HPDE6-E6E7 (cell line): Measurements from ENCODE around the gene COPS3.

ENCODE experiments used
- DNase-seq: peaks from one replicate; pipeline ENCODE4 v3.0.0; 2011; ENCODE audit warnings: missing footprints; ENCODE audit errors: extremely low spot score

The COPS3 gene

DNA sequence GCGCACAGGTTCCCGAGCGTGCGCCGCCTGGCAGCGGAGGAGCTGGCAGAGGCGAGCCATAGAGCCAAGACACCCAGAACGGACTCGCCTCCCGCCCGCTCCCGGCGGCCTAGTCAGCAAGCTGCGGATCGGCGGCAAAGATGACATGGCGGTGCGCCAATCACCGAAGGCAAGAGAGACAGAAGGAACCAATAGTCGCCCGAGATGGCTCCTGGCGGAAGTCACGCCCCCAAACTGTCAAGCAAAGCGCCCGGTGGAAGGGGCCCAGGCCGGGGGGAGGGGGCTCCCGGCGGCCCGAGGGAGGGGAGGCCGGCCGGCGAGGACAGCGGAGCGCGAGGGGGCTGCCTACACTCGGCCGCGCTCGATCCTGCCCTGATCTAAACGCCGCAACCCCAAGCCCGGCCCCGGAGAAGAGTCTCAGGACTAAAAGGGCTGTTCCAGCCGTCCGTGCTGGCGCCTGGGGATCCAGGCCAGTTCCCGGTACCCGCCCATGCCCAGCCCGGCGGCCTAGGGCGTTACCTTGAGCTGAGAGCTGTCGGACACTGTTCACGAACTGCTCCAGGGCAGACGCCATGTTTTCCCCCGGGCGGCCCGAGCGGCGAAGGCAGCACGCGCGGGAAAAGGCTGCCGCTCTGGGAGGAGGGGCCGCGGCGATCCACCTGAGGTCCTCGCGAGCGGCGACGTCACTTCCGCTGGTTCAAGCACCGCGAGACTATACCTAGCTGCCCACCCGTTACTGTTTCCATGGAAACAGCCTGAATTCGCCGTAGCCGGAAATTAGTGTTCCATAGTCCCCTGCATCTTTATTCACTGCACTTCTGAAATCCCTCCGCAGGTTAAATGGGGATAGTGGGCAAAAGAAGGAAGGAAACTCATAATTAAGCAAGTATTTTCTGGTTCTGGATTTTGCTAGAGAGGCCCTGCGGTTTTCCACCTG is at the start of gene COPS3:
COPS3 (minus strand) TSS at position 634 of the 937 bp plus-strand sequence; CDS start at position 574, 60 bp downstream.
- peak; percentile 98 for DNase-seq

DNA sequence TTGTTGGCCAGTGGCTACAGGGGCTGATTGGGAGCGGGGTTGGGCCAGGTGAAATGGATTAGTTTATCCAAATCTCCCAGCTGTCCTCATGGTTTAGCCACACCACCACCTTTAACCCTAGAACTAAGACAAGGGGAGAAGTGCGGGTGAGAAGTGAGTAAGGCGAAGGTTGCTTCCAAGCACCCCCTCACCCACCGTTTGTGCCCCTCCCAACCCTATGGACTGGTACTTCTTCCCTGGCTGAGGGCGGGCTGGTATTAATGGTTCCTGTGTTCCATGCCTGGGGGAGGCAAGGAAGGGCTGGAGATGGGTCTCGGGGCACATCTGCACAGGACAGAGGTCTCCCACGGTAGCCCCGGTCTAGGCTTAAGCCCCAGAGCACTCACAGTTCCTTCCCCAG is 47.2 kb upstream of the COPS3 start:
- DNase-seq: no peak

DNA sequence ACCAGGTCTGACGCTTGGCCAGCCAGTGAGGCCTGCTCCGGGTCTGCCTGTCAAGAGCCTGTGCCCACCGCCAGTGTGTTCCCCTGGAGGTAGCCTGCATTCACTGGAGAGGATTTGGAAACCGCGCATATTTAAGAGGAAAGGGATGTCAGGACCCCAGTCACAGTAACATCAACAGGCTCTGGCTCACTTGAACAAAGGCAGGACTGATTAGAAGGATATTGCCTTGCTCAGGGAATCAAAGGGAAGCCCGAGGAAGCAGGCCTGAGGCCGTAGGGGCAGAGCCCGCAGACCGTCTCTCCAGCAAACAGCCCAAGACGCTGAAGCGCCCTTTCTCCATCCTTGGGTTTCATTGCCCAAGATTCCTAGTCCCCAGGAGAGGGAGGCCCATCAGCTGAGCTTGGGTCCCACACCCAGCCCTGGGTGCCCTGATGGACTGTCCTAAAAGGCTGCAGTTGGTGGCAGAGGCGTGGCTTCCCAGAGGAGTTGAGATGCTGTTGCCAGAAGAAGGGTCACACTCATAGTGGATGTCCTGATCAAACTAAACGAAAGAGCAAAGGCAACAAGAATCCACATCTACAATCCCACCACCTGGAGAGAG is 45.3 kb upstream of the COPS3 start:
- DNase-seq: no peak

DNA sequence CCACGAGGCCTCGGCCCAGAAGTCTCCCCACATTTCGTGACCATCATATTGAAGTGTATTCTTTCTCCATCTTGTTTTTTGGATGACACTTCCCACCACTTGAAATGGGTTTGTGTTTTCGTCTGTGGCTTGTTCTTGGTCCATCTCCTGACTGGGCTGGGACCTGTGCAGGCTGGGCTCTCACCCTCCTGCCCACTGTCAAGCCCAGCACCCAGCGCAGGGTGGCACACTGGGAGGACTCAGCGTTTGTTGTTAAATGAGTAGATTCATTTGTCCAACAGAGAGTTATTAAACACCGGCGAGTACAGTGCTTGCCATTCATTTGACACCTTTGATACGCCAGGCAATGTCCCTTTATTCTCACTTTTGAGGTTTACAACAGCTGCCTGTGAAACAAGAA is 44.8 kb upstream of the COPS3 start:
- DNase-seq: no peak

DNA sequence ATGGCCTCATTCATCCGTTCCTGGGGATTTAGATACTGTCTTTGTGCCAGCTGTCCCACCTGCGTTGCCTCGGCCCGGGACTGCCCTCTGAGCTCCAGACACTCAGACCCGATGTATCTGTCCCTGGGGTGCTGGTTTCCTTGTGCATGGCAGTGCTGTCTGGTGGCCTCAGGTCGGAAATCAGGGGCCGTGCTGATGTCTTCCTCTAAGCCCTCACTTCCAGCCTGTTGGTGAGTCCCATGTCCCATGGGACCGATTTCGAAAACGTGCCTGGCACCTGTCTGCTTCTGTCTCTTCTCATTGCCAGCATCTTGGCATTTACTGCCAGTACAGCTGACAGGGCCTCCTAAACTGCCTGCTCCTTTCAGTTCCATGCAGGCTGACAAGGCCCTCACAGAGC is 44.2 kb upstream of the COPS3 start:
- no peak for DNase-seq

DNA sequence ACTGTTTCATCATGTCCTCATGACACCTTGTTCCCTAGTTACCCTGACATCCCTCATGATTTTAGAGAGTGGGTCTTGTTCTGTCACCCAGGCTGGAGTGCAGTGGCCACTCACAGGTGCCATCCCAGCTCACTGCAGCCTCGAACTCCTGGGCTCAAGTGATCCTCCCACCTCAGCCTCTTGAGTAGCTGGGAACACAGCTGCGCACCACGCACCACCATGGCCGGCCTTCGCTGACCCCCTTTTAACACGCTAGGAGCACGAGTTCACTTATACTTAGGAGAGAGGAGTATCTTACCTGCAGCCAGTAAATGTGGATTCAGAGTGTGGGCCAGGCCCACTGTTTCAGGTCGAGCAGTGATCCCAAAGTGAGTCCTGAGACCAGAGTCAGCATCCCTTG is 43.6 kb upstream of the COPS3 start:
- no peak for DNase-seq

DNA sequence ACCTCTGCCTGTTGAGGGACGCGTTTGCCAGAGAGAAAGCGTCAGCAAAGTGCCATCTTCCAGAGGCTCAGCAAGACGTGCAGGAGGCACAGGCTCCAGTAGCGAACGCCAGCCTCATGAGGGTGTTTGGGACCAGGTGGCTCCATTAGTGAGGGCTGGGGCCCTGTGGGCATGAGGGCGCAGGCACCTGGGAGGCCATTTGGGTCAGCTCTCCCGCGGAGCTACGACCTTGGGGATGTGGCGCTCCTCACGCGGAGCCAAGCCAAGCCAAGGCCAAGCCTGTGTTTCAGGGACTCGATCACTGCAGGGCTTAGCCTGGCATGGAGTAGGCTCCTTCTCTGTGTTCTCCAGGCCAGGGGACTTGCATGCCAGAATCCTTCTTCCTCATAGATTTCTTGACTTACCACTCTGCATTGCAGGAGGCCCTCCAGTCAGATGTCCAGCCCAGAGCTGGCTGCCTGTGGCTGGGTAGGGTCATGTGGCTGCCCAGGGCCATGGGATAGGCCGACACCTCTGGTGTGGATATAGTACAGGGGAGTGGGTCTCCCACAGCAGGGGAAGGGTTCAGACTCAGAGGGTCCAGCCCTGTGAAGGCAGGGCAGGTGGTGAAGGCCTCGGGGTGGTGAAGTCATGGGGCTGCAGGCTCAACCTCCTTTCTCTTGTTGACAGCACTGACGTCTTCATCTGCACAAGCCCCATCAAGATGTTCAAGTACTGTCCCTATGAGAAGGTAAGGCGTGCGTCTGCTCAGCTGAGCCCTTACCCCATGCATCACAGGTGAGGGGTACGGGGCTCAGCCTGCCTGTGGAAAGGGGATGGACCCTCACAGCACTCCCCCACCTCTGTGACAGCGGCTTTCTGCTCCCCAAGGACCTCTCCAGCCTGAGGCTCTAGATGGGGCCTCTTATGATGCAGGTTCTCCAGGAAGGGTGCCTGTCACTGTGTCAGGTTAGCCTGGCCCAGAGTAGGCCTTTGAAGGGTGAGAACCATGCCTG is 41.8 kb upstream of the COPS3 start:
- no peak for DNase-seq

DNA sequence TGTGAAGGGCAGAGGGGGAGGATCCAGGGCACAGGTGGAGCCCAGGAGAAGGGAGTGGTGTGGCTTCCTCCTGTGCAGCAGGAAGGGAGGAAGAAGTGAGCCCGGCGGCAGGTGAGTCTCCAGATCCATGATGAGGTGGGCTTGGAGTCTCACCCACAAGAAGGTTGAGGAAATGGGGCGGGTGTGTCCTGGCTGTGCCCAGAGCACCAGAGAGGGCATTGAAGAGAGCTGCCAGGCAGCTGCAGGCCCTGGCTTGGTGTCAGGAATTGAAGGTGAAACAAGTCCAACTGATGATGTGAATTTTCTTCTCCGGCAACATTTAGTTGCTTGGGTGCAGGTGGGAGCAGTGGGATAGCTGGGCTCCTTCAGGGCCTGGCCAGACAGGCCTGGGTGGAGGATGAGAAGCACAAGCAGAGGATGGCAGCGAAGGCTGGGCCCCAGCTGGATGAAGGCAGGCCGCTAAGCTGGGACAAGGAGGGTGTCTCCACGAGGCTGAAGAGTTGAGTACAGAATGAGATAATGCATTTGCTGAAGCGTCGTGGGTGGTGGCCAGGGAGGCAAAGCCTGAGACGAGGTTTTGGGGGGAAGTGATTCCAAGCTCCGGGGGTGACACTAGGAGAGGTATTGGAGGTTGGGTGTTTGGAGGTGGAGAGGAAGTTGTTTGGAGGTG is 40.4 kb upstream of the COPS3 start:
- DNase-seq: no peak

DNA sequence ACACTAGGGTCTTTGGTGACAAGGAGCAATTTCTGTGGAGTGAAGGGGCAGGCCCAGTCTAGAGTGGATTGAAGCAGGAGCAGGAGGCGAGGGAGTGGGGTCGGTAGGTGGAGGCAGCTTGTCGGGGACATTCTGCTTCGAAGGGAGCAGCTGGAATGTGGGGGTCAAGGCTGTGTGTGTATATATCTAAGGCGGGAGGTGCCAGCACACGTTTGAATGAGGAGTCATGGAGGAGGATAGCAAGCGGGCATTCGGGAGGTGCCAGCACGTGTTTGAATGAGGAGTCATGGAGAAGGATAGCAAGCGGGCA is 39.8 kb upstream of the COPS3 start:
- DNase-seq: no peak

DNA sequence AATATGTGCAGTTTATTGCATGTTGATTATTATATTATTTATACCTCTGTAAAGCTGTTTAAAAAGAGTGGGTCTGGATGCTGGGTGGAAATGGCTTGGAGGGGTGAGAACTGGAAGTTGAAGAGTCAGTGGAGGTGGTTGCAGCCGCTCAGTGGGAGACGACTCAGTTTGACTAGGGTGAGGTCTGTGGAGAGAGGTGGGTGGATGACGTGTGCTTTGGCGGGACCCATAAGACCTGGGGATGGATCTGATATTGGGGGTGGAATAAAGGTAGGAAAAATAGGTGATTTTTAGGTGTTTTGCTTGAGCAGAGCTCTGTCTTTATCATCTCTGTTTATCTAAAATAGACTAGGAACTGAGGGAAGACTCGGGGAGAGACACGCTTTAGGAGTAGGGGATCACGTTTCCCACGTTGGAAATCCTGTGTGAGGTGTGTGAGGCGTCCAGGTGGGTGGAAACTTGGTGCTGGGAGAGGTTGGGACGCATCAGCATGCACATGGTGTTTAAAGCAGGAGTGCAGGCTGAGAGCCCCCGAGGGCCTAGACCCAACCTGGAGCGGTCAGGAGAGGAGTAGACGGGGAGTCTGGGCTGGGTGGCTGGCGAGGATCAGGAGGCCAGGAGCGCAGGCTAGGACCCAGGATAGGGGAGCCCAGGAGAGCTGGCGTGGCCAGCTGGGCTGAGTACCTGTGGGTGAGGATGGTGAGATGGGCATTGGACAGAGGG is 39.3 kb upstream of the COPS3 start:
- DNase-seq: no peak

DNA sequence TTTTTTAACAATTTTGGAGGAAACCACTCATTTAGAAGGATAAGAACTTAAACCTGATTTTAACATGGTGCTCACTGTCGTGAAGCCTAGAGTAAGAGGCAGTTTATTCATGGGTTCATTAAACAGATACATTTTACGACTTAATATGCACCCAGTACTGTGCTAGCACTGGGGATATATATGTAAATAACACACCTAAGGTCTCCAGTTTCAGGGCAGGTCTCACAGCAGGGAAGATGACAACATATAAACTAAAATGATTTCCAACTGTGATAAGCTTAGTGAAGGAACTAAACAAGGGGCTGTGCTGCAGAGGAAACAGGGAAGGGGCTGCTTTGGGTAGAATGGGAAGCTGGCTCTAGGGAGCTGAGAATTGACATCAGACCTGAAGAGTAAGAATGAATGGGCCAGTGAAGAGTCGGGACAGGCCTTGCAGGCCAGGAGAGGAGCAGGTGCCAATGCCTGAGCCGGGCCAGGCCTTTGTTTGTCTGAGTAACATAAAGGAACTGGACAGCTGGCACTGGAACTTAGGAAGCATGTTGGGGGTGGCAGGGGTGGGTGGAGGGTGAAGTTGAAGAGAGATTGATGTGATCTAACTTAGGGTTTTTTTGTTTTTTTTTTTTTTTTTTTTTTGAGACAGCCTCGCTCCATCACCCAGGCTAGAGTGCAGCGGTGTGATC is 34.2 kb upstream of the COPS3 start:
- no peak for DNase-seq

DNA sequence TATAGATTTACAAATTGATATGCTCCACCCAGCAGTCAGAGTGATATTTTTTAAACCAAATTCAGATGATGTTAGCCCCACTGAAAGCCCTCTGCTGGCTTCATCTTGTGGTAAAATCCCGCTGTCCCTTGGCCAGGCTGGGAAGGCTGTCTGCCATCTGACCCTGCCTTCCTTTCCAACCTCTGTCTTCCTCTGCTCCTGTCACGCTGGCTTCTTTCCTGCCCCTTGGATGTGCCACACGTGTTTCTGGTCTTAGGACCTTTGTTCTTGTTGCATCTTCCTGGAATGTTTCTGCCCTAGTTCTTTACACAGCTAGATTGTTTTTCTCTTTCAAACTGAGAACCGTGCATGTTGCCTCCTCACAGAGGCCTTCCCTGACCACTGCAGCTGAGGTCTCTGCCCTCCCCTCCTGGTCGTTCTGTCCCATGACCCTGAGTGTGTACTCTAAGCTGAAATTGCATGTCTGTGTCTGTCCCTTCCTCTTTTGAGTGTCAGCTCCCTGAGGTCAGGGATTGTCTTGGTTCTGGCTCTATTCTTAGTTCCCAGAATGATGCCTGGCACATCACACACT is 33.5 kb upstream of the COPS3 start:
- no peak for DNase-seq

DNA sequence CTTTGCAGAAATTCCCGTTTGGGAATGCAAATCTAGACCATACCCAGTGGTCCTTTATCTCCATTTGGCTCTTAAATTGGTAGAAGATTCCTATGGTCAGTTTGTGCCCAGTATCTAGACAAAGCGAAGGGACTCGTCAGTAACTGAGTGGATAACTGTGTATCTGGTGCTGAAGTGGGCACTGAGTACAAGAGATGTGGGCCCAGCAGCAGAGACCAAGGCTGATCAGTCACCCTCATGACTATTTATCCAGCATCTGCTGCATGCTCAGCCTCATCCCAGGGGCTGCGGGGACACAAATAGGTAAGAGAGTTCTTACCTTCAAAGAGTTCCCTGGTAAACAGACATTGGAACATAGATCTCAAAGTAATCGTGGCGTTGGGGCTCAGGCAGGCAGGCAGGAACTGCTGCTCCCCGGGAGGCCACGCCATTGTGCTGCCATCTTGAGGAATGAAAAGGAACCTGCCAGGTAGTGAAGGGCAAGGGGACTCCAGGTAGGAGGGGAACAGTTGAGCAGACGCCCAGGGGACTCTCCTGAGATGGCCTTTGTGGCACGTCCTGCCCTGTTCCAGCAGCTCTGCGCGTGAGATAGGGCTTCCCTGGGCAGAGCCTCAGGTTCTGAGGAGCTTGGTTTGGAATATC is 32.4 kb upstream of the COPS3 start:
- peak; percentile 88 for DNase-seq

DNA sequence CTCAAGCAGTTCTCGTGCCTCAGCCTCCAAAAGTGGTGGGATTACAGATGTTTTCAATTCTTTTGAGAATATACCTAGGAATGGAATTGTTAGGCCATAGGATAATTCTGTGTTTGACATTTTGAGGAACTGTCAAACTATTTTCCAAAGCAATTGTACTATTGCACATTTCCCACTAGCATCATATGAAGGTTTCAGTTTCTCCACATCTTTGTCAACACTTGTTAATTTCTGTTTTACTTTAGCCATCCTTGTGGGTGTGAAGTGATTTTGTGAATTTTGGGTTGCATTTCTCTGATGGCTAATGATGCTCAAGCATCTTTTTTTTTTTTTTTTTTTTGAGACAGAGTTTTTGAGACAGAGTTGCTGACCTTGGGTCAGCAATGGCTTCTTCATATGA is 28.3 kb upstream of the COPS3 start:
- DNase-seq: no peak

DNA sequence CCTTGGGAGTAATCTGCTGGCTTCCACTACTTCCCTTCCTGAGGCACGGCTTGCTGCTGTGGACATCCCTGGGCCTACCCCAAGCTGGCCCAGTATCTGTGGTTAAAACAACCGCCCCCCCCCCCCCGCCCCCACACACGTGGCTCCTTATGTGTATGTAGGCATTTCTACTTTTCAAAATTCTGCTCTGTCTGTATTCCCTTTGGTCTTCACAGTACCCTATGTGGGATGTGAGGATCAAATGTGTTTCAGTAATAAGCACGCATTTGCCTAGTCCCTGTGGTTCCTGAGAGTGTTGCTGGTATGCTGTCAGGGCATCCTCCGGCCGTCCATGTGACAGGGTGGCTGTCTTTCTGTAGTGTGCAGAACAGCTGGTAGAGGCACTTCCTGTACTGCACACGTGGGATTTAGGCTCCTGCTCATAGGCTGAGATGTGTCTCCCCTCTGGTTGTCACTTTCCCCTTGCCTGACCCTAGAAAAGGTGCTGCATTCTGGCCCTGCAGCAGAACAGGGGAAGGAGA is 24.3 kb upstream of the COPS3 start:
- DNase-seq: no peak

DNA sequence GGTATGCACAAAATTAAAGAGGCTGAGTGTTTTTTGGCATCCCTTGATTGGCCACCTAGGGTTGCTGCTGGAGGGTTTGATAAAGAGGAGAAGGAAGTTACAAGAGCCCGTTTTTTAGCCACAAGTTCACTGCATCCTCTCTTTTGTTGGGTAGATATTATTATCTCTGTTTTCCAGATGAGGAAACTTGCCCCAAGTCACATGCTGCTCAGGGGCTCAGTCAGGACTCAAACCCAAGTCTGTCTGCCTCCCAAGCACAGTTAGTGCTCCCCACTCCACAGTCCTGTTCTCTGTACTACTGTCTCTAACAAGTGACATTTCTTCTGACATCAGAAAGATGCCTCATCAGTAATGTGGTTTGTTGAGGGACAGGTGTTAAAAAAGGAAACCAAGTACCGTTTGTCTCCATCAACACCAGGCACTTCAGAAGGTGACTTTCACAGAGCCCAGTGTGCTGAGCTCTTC is 23.5 kb upstream of the COPS3 start:
- DNase-seq: no peak

DNA sequence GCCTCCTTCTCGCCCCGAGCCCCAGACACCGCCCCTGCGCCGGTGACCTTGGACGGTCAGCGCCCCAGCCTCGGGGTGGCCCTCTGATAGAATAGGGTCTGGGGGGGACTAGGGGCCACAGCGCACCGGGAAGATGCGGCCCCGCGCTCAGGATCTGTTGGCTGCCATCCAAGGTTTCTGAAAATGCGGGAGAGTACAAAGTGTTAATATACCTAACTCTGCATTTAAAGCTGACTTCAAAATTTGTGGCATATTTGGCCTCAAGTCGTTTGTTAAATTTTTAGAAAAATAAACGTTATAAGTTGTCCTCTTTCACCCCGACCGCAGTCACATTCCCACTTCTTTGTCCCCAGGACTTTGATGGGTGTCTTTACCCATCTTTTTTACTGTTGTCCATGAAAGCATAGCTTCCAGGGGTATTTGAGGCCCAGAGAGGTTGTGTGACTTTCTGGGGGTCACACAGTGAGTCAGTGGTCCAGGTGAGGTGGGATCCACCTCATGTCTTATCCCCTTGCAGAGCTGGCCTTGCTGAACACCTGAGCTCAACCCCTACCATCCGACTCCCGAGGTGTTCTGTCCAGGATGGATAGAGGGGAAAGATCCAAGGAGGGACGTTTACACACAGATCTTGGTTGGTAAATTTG is 22.9 kb upstream of the COPS3 start:
- DNase-seq: no peak

DNA sequence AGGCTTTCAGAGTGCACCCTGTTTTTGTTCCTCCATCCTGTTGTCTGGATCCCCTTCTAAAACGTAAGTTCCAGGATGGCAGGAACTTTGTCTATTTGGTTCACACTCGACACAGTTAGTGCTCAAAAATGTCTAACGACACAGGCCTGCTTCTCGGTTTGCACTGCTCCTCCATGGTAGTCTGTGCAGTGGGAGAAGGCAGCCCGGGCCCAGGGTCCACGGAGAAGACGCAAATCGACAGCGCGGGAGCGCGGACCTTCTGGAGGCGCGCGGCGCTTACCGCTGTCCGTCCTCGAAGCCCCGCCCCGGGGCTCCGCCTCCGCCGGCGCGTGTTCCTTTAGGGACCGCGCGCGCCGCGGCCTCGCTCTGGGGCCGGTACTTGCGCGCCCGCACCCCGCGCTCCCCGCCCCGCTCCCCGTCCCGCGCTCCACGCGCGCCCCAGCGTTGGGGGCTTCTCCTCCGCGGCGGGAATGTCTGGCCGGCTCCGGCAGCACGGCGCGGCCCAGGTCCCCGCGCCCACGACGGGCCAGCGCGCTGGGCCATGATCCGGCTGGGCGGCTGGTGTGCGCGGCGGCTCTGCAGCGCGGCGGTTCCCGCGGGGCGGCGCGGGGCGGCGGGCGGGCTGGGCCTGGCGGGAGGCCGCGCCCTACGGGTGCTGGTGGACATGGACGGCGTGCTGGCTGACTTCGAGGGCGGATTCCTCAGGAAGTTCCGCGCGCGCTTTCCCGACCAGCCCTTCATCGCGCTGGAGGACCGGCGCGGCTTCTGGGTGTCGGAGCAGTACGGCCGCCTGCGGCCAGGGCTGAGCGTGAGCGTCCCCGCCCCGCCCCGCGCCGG is 22.2 kb upstream of the COPS3 start, which contains the start of gene NT5M:
NT5M (plus strand) TSS at position 364 of the 837 bp plus-strand sequence; CDS start at position 542, 178 bp downstream.
- peak; percentile 73 for DNase-seq
